Tibial nerve (tissue), 4 donors: ENCODE data around the gene TMCO4. TPM values are rescaled to one million over a fixed set of nuclear protein-coding genes. Genes with fewer than 3 reads are reported as not detected.

Experiments used
- DNase-seq, 2 donors: peaks; one replicate each; pipeline ENCODE4 v3.0.0-alpha.2; 2019; ENCODE audit warnings: low spot score in 2 of 2
- H3K27ac ChIP-seq, 4 donors: fragments of 200-600 bp; sonication (generic) in 3 of 4; one replicate each; pipeline ENCODE4 v1.5.1; 2017 to 2019; ENCODE audit warnings: mild to moderate bottlenecking in 1 of 4
- H3K27me3 ChIP-seq, 2 donors: fragments of 200-600 bp; sonication (generic) in 1 of 2; one replicate each; pipeline versions ENCODE4 v1.5.1 to v1.6.0; 2017 to 2019
- H3K36me3 ChIP-seq, 3 donors: fragments of 200-600 bp; sonication (generic); one replicate each; pipeline ENCODE4 v1.5.1; 2018 to 2019
- H3K4me1 ChIP-seq, 4 donors: fragments of 200-600 bp; sonication (generic) in 3 of 4; one replicate each; pipeline ENCODE4 v1.5.1; 2017 to 2019
- H3K4me3 ChIP-seq, 4 donors: fragments of 200-600 bp; sonication (generic) in 3 of 4; one replicate each; pipeline ENCODE4 v1.5.1; 2017 to 2019; ENCODE audit warnings: mild to moderate bottlenecking in 1 of 4, moderate library complexity in 1 of 4
- H3K9me3 ChIP-seq, 4 donors: fragments of 200-600 bp; sonication (generic) in 3 of 4; one replicate each; pipeline ENCODE4 v1.5.1; 2017 to 2019
- CTCF ChIP-seq, 5 experiments: fragments of 200-600 bp in 3 of 5; fragments of 450-650 bp in 2 of 5; sonication (generic) in 3 of 5; IDR thresholded peaks; one replicate each; pipeline ENCODE4 v1.5.1; 2016 to 2019; ENCODE audit warnings: antibody characterized with exemption in 5 of 5, mild to moderate bottlenecking in 3 of 5, moderate library complexity in 2 of 5
- EP300 ChIP-seq, 2 donors: sonication (generic); formaldehyde crosslinking; IDR thresholded peaks; one replicate each; pipeline ENCODE4 v1.6.1; 2017; ENCODE audit warnings: antibody characterized with exemption in 2 of 2, mild to moderate bottlenecking in 1 of 2
- POLR2A ChIP-seq, 2 donors: fragments of 450-650 bp; IDR thresholded peaks; one replicate each; pipeline ENCODE4 v1.6.1; 2017; ENCODE audit warnings: antibody characterized with exemption in 2 of 2, mild to moderate bottlenecking in 2 of 2, moderate library complexity in 2 of 2
- WGBS, 2 donors: methylation state at CpG; one replicate each; pipeline ENCODE4 v1.1.5; 2018; 5-methylcytosine and 5-hydroxymethylcytosine counted together
- total RNA-seq, 4 donors: library from RNA; depleted of rRNA; stranded (reverse); fragments of >200 nt; gene quantifications; one replicate each; pipeline ENCODE4 v1.1.0, GENCODE V29; 2016

Gene TMCO4
- total RNA-seq, 4 donors from 2014 or later: 19.3 to 37.5 (median 29.3) TPM

GRCh38 chr1:19676438-19676922, 123.2 kb downstream of the TMCO4 start:
- H3K27me3 ChIP-seq: peaks cover 0 to 9% of the 10 kb centered on the region in 2 donors
- DNase-seq: peak in 1 of 2 donors; percentile 68
- peaks cover 0 to 13% (median 0%) of the 10 kb centered on the region in 3 donors for H3K36me3 ChIP-seq
- H3K4me3 ChIP-seq: no peak overlapping the region
- H3K9me3 ChIP-seq: no peaks in the 10 kb centered on the region
- 19 to 25% methylated on average over 12 to 13 of the region's 13 CpGs for WGBS, 2 donors
- TF ChIP-seq POLR2A (IDR thresholded peaks at IDR 0.05): no peak
- TF ChIP-seq CTCF (IDR thresholded peaks at IDR 0.05): no peak
- TF ChIP-seq EP300 (IDR thresholded peaks at IDR 0.05): no peak
- H3K4me1 ChIP-seq: peaks cover 0 to 8% (median 0%) of the 10 kb centered on the region in 4 donors
- H3K27ac ChIP-seq: no peak overlapping the region

GRCh38 chr1:19675797-19676196, 123.9 kb downstream of the TMCO4 start:
- DNase-seq: no peak
- peaks cover 0 to 14% of the 10 kb centered on the region in 2 donors for H3K27me3 ChIP-seq
- no peak overlapping the region for H3K4me3 ChIP-seq
- H3K4me1 ChIP-seq: peaks cover 0 to 8% (median 0%) of the 10 kb centered on the region in 4 donors
- H3K27ac ChIP-seq: no peak overlapping the region
- no peaks in the 10 kb centered on the region for H3K9me3 ChIP-seq
- peaks cover 0 to 9% (median 0%) of the 10 kb centered on the region in 3 donors for H3K36me3 ChIP-seq
- no peak for TF ChIP-seq CTCF (IDR thresholded peaks at IDR 0.05)
- no peak for TF ChIP-seq EP300 (IDR thresholded peaks at IDR 0.05)
- no peak for TF ChIP-seq POLR2A (IDR thresholded peaks at IDR 0.05)
- 74 to 86% methylated on average over 5 of the region's 5 CpGs for WGBS, 2 donors

GRCh38 chr1:19672237-19672636, 127.5 kb downstream of the TMCO4 start:
- H3K4me1 ChIP-seq: peaks cover 0 to 8% (median 0%) of the 10 kb centered on the region in 4 donors
- H3K9me3 ChIP-seq: no peaks in the 10 kb centered on the region
- 47 to 53% methylated on average over 6 of the region's 6 CpGs for WGBS, 2 donors
- TF ChIP-seq POLR2A (IDR thresholded peaks at IDR 0.05) (no peak), CTCF (IDR thresholded peaks at IDR 0.05) (no peak), EP300 (IDR thresholded peaks at IDR 0.05) (no peak)
- peaks cover 0 to 41% of the 10 kb centered on the region in 2 donors for H3K27me3 ChIP-seq
- DNase-seq: no peak
- no peak overlapping the region for H3K4me3 ChIP-seq
- H3K27ac ChIP-seq: no peak overlapping the region
- no peaks in the 10 kb centered on the region for H3K36me3 ChIP-seq

GRCh38 chr1:19670787-19671186, 128.9 kb downstream of the TMCO4 start:
- WGBS, 2 donors: 65 to 72% methylated on average over 4 of the region's 4 CpGs
- H3K9me3 ChIP-seq: no peaks in the 10 kb centered on the region
- TF ChIP-seq CTCF (IDR thresholded peaks at IDR 0.05): no peak
- no peaks in the 10 kb centered on the region for H3K36me3 ChIP-seq
- H3K27me3 ChIP-seq: peaks cover 0 to 55% of the 10 kb centered on the region in 2 donors
- H3K27ac ChIP-seq: no peak overlapping the region
- peaks cover 0 to under 1% (median 0%) of the 10 kb centered on the region in 4 donors for H3K4me1 ChIP-seq
- H3K4me3 ChIP-seq: no peak overlapping the region
- DNase-seq: no peak

- H3K27me3 ChIP-seq: peaks cover 0 to 70% of the 10 kb centered on the region in 2 donors
- 73 to 78% methylated on average over 8 of the region's 8 CpGs for WGBS, 2 donors
- H3K27ac ChIP-seq: no peak overlapping the region
Measured at GRCh38 chr1:19668888-19669287, 130.8 kb downstream of the TMCO4 start.

More at GRCh38 chr1:19668888-19669287, 130.8 kb downstream of the TMCO4 start:
- no peak for TF ChIP-seq POLR2A (IDR thresholded peaks at IDR 0.05)
- TF ChIP-seq EP300 (IDR thresholded peaks at IDR 0.05): no peak
- TF ChIP-seq CTCF (IDR thresholded peaks at IDR 0.05): no peak
- Histone ChIP-seq H3K9me3 (no peaks in the 10 kb centered on the region), H3K4me1 (peaks cover 0 to 16% (median 2%) of the 10 kb centered on the region in 4 donors), H3K36me3 (no peaks in the 10 kb centered on the region), H3K4me3 (no peak overlapping the region)
- no peak for DNase-seq
